ENCODE data around the gene ILDR2.
A peak's percentile ranks its signal among the peaks of the same experiment; 100 is the strongest.

ILDR2 gene

GRCh38 chr1:166980818-166981217, 5.5 kb upstream of the ILDR2 start:
- no peak overlapping the region for H3K4me3 ChIP-seq (ENCODE audit: low read depth, low read length)
- DNase-seq (ENCODE audit: low read depth) = peak; percentile 78
- no peak for TF ChIP-seq CTCF (IDR thresholded peaks at IDR 0.05; ENCODE audit: control insufficient read depth, extremely low read depth, insufficient read depth)

GRCh38 chr1:166980383-166980782, 5.0 kb upstream of the ILDR2 start:
- H3K4me3 ChIP-seq (ENCODE audit: low read depth, low read length) = no peak overlapping the region
- DNase-seq (ENCODE audit: low read depth) = no peak
- TF ChIP-seq CTCF (IDR thresholded peaks at IDR 0.05; ENCODE audit: control insufficient read depth, extremely low read depth, insufficient read depth) = no peak

- H3K4me3 ChIP-seq (ENCODE audit: low read depth, low read length) = no peak overlapping the region
- no peak for DNase-seq (ENCODE audit: low read depth)
- no peak for TF ChIP-seq CTCF (IDR thresholded peaks at IDR 0.05; ENCODE audit: control insufficient read depth, extremely low read depth, insufficient read depth)
These were observed 3.5 kb upstream of the ILDR2 start for GRCh38 chr1:166978821-166979220.

- H3K4me3 ChIP-seq (ENCODE audit: low read depth, low read length) = no peak overlapping the region
- DNase-seq (ENCODE audit: low read depth) = no peak
- no peak for TF ChIP-seq CTCF (IDR thresholded peaks at IDR 0.05; ENCODE audit: control insufficient read depth, extremely low read depth, insufficient read depth)
These were observed 2.6 kb upstream of the ILDR2 start for GRCh38 chr1:166977951-166978350.

- H3K4me3 ChIP-seq (ENCODE audit: low read depth, low read length) = peak overlapping the region; percentile 52
- no peak for TF ChIP-seq CTCF (IDR thresholded peaks at IDR 0.05; ENCODE audit: control insufficient read depth, extremely low read depth, insufficient read depth)
- DNase-seq (ENCODE audit: low read depth) = no peak
These were observed 544 bp downstream of the ILDR2 start for GRCh38 chr1:166974647-166975345.

GRCh38 chr1:166972826-166973225, 2.5 kb downstream of the ILDR2 start:
- H3K4me3 ChIP-seq (ENCODE audit: low read depth, low read length) = no peak overlapping the region
- no peak for DNase-seq (ENCODE audit: low read depth)
- no peak for TF ChIP-seq CTCF (IDR thresholded peaks at IDR 0.05; ENCODE audit: control insufficient read depth, extremely low read depth, insufficient read depth)

GRCh38 chr1:166972193-166972592, 3.1 kb downstream of the ILDR2 start:
- DNase-seq (ENCODE audit: low read depth) = no peak
- TF ChIP-seq CTCF (IDR thresholded peaks at IDR 0.05; ENCODE audit: control insufficient read depth, extremely low read depth, insufficient read depth) = no peak
- no peak overlapping the region for H3K4me3 ChIP-seq (ENCODE audit: low read depth, low read length)

Measured in LNCaP clone FGC (cell line).